GM23338 (cell line): ENCODE data around the gene METTL24.

Experiments used
- CREB1 ChIP-seq: fragments of 250-450 bp; sonication (Bioruptor Pico); IDR thresholded peaks from 2 replicates; pipeline ENCODE4 v1.5.0; 2020; ENCODE audit warnings: low read depth, mild to moderate bottlenecking, moderate library complexity
- CTCF ChIP-seq, 2 experiments: fragments of 200-600 bp in 1 of 2; sonication (generic) in 1 of 2; conservative IDR thresholded peaks; 2 replicates each; pipeline versions ENCODE4 v1.5.1 to v1.6.1; 2016 to 2017; ENCODE audit warnings: antibody characterized with exemption in 2 of 2, low read depth in 2 of 2, mild to moderate bottlenecking in 2 of 2, moderate library complexity in 1 of 2
- EZH2 ChIP-seq: fragments of 200-600 bp; sonication (generic); IDR thresholded peaks from one replicate; pipeline ENCODE4 v1.8.0; 2017; ENCODE audit warnings: antibody characterized with exemption, mild to moderate bottlenecking, low read depth; ENCODE audit not compliant: unreplicated experiment
- EZH2phosphoT487 ChIP-seq: fragments of 200-600 bp; sonication (generic); IDR thresholded peaks from one replicate; pipeline ENCODE4 v1.8.1; 2018; ENCODE audit warnings: antibody characterized with exemption; ENCODE audit not compliant: unreplicated experiment
- POLR2AphosphoS5 ChIP-seq: IDR thresholded peaks from 2 replicates; pipeline ENCODE4 v1.6.1; 2016; ENCODE audit warnings: antibody characterized with exemption, low read depth
- ZNF114 ChIP-seq: fragments of 250-450 bp; sonication (Bioruptor Pico); IDR thresholded peaks from 2 replicates; pipeline ENCODE4 v1.5.0; 2020; ENCODE audit warnings: mild to moderate bottlenecking, moderate library complexity
- TF ChIP-seq, protein P1 (sequence below): IDR thresholded peaks from 2 replicates; pipeline ENCODE4 v1.6.1; 2016; ENCODE audit warnings: antibody characterized with exemption
- TF ChIP-seq, protein P2 (sequence below): IDR thresholded peaks from one replicate; pipeline ENCODE4 v1.6.1; 2018; ENCODE audit warnings: antibody characterized with exemption; ENCODE audit not compliant: unreplicated experiment

DNA sequence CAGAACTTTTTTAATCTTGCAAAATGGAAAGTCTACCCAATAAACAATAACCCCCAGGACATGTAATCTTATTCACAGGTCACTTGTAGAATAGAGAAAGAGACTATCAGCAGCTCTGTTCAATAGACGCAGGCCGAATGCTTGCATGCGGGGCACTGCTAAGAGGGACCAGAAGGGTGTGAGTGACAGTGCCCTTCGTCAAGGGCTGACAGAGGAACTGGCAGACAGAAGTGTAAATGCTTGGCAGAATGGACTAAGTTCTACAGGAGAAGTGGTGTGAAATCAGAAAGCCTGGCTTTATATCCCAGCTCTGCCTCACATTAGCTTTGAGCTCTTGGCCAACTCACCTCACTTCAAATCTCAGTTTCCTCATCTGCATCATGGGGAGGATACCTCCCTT, 36.3 kb upstream of the METTL24 start:
- TF ChIP-seq EZH2 (no peak), CTCF (conservative IDR thresholded peaks at IDR 0.05; ENCODE audit: low read depth in 2 of 2) (no peak), EZH2phosphoT487 (no peak), CREB1 (CRISPR knock-in tag) (no peak), POLR2AphosphoS5 (no peak), ZNF114 (CRISPR knock-in tag) (no peak)
- TF ChIP-seq, protein P1, sequence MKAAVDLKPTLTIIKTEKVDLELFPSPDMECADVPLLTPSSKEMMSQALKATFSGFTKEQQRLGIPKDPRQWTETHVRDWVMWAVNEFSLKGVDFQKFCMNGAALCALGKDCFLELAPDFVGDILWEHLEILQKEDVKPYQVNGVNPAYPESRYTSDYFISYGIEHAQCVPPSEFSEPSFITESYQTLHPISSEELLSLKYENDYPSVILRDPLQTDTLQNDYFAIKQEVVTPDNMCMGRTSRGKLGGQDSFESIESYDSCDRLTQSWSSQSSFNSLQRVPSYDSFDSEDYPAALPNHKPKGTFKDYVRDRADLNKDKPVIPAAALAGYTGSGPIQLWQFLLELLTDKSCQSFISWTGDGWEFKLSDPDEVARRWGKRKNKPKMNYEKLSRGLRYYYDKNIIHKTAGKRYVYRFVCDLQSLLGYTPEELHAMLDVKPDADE = no peak
- TF ChIP-seq, protein P2, sequence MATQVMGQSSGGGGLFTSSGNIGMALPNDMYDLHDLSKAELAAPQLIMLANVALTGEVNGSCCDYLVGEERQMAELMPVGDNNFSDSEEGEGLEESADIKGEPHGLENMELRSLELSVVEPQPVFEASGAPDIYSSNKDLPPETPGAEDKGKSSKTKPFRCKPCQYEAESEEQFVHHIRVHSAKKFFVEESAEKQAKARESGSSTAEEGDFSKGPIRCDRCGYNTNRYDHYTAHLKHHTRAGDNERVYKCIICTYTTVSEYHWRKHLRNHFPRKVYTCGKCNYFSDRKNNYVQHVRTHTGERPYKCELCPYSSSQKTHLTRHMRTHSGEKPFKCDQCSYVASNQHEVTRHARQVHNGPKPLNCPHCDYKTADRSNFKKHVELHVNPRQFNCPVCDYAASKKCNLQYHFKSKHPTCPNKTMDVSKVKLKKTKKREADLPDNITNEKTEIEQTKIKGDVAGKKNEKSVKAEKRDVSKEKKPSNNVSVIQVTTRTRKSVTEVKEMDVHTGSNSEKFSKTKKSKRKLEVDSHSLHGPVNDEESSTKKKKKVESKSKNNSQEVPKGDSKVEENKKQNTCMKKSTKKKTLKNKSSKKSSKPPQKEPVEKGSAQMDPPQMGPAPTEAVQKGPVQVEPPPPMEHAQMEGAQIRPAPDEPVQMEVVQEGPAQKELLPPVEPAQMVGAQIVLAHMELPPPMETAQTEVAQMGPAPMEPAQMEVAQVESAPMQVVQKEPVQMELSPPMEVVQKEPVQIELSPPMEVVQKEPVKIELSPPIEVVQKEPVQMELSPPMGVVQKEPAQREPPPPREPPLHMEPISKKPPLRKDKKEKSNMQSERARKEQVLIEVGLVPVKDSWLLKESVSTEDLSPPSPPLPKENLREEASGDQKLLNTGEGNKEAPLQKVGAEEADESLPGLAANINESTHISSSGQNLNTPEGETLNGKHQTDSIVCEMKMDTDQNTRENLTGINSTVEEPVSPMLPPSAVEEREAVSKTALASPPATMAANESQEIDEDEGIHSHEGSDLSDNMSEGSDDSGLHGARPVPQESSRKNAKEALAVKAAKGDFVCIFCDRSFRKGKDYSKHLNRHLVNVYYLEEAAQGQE = no peak
